T47D (cell line): ENCODE data around the gene SEL1L2.

Experiments
- DNase-seq, 2 experiments: peaks; one replicate each; pipeline versions ENCODE4 v3.0.0 to v3.0.0-alpha.2; 2011 to 2012; ENCODE audit warnings: low read depth in 1 of 2, low spot score in 1 of 2
- JUND ChIP-seq: IDR thresholded peaks from 2 replicates; pipeline ENCODE4 v1.6.1; 2012; ENCODE audit warnings: low read depth
- in situ Hi-C: cut with HindIII; loops from 2 replicates; pipeline ENCODE4 v1.10.0; 2016; ENCODE audit warnings: low sequenced_read_pairs, low pct_unique_long_range_greater_than_20kb

SEL1L2 gene

GRCh38 chr20:13913131-13913530, 77.3 kb downstream of the SEL1L2 start:
- no peak for TF ChIP-seq JUND
- DNase-seq, result no peak
- in situ Hi-C loops, result no loop called here

GRCh38 chr20:13910492-13910891, 79.9 kb downstream of the SEL1L2 start:
- DNase-seq, result no peak
- TF ChIP-seq JUND, result no peak
- in situ Hi-C loops, result no loop called here

GRCh38 chr20:13909067-13909466, 81.3 kb downstream of the SEL1L2 start:
- no peak for DNase-seq
- in situ Hi-C loops, result no loop called here
- TF ChIP-seq JUND, result no peak

GRCh38 chr20:13904766-13905165, 85.6 kb downstream of the SEL1L2 start:
- no peak for DNase-seq
- in situ Hi-C loops, result no loop called here
- TF ChIP-seq JUND, result no peak

GRCh38 chr20:13900496-13900895, 89.9 kb downstream of the SEL1L2 start:
- in situ Hi-C loops, result no loop called here
- TF ChIP-seq JUND, result no peak
- no peak for DNase-seq

GRCh38 chr20:13898012-13898612, 92.3 kb downstream of the SEL1L2 start:
- in situ Hi-C loops, result no loop called here
- peak; percentile 16 to 53 for DNase-seq

DNA sequence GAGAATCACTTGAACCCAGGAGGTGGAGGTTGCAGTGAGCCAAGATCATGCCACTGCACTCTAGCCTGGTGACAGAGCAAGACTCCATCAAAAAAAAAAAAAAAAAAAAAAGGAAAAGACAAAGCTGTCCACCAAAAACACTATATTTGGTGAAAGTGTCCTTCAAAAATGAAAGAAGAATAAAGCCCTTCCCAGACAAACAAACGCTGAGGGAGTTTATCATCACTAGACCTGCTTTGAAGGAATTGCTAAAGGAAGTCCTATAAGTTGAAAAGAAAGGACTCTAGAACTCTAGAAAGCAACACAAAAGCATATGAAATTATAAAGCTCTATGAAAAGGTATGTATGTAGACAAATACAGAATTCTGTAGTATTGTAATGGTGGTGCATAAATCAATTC, 98.8 kb downstream of the SEL1L2 start:
- no peak for TF ChIP-seq JUND
- in situ Hi-C loops, result no loop called here
- DNase-seq, result no peak

More at GRCh38 chr20:13898012-13898612, 92.3 kb downstream of the SEL1L2 start:
- no peak for TF ChIP-seq JUND

DNA sequence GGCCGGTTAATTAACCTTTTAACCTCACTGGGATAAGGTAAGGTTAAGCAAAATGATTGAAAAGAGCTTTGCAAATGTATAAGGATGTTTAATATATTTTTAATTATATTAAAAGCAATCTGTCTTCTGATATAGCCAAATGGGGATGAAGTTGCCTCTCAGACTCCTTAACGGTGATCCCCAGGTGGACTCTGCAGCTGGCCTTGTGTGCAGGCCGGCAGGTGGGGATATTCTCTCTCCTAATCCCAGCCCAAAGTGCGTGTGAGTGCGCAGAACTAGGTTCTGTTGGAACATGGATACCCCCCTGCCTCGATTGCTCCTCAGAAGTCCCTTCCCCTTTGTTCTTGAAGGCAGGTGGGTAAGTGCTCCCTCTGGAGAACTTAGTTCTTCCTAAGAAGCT, 105.6 kb downstream of the SEL1L2 start:
- DNase-seq, result no peak
- no peak for TF ChIP-seq JUND
- in situ Hi-C loops, result no loop called here

- no peak for TF ChIP-seq JUND
- in situ Hi-C loops, result no loop called here
- DNase-seq, result no peak
Observed at GRCh38 chr20:13883425-13883824, 107.0 kb downstream of the SEL1L2 start.

DNA sequence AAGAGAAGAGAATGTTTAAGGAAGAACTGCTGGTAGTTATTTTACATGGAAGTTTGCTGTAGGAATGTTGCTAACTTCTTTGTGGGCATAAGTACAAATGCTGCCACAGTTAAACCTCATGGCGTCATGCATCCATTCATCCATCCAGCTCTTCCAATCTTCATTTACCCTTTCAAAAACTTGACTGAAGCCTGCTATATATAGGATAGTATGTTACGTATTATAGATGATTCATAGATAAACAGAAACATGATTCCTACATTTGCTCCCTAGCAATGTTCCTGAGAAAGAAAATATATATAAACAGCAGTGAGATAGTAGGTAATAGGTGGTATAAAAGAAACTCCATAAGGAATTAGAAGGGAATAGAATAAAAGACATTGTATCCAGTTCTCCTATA, 111.8 kb downstream of the SEL1L2 start:
- no peak for TF ChIP-seq JUND
- in situ Hi-C loops, result no loop called here
- no peak for DNase-seq

- DNase-seq, result no peak
- no peak for TF ChIP-seq JUND
- in situ Hi-C loops, result no loop called here
Observed at GRCh38 chr20:13877793-13878192, 112.6 kb downstream of the SEL1L2 start.

DNA sequence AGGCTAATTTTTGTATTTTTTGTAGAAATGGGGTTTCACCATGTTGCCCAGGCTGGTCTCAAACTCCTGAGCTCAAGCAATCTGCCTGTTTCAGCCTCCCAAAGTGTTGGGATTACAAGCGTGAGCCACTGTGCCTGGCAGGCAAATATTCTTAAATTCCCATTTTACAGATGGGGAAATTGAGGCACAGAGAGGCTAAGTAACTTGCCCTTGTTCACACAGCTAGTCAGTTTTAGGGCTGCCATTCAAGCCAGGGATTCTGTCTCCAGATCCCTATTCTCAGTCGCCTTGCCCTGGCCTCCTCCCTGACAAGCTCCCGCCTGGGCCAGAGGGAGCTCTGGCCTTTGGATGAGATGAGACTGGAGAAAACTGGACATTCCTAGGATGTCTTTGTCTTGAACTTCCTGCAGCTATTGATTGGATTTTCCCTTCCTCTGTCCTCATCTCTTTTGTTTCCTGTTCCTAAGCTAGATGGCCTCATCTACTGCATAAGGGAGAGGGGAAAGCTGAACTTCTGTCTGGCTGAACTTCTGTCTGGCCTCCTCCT, 115.1 kb downstream of the SEL1L2 start:
- in situ Hi-C loops, result no loop called here
- no peak for TF ChIP-seq JUND
- DNase-seq, result no peak

DNA sequence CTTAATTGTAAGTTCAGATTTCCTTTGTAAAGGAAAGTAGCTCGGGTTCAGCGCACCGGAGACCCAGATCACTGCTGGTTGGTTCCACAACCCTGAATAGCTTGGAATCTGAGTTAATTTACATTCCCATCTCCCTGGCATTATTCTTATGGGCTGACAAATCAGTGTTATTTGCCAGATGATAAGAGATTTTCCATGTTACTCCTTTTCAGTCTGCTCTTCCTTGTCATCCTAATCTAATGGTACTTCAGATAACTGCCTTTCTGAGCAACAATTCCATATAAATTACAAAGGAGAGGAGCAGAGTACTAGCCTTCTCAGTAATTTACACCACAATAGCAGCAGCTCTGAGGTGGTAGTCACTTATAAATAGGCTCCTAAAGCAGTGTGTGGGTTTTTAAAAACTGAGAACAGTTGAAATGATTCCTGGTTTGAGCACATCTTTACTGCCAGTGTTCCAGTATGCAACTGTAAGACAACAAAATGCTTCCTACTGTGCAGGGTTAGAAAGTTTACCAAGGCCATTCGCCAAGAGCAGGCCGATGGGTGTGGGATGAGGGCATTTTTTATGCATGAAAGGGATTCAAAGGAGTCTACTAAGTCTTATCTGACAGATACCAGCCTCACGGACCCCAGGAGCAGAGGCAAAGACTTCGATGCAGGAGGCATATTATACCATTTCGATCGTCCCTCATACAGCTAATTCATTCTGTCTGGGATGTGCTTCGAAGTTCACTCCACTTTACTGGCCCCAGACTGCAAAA, 115.8 kb downstream of the SEL1L2 start:
- in situ Hi-C loops, result no loop called here
- DNase-seq, result no peak

More for the DNA sequence above, 115.8 kb downstream of the SEL1L2 start:
- no peak for TF ChIP-seq JUND
